Measurements from ENCODE around the gene ADARB2. TPM values are rescaled to one million over a fixed set of nuclear protein-coding genes. Genes with fewer than 3 reads are reported as not detected.

ADARB2 gene
- total RNA-seq, 6 experiments from 2014 or later, result not detected

DNA sequence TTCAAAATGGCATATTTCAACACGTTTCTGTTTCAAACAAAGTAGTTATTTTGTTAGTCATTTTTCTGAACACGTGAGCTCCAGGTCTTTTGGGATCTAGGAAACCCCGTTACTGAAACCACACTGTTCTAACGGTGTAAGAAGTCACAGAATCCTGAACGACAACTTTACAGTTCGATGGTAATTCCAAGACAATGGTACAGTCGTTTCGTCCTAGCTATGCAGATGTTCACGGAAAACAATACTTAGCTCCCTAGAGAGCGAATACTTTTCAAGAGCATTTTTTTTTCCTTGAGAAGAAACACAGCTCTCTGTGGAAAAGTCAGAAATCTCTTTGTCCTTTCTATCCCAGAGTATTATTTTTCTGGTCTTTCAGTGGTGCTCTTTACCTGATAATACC is 254.1 kb downstream of the ADARB2 start:
- no peak for DNase-seq
- peaks cover 3% of the 10 kb centered on the region for H3K36me3 Mint-ChIP-seq (ENCODE audit: low read depth)
- no peaks in the 10 kb centered on the region for H3K4me1 Mint-ChIP-seq (ENCODE audit: low read depth)
- TF ChIP-seq, protein P1, sequence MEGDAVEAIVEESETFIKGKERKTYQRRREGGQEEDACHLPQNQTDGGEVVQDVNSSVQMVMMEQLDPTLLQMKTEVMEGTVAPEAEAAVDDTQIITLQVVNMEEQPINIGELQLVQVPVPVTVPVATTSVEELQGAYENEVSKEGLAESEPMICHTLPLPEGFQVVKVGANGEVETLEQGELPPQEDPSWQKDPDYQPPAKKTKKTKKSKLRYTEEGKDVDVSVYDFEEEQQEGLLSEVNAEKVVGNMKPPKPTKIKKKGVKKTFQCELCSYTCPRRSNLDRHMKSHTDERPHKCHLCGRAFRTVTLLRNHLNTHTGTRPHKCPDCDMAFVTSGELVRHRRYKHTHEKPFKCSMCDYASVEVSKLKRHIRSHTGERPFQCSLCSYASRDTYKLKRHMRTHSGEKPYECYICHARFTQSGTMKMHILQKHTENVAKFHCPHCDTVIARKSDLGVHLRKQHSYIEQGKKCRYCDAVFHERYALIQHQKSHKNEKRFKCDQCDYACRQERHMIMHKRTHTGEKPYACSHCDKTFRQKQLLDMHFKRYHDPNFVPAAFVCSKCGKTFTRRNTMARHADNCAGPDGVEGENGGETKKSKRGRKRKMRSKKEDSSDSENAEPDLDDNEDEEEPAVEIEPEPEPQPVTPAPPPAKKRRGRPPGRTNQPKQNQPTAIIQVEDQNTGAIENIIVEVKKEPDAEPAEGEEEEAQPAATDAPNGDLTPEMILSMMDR (IDR thresholded peaks at IDR 0.05), result no peak
- no peak overlapping the region for H3K4me3 Mint-ChIP-seq
- H3K9me3 Mint-ChIP-seq, result peaks cover 45% of the 10 kb centered on the region
- no peaks in the 10 kb centered on the region for H3K27me3 Mint-ChIP-seq (ENCODE audit: insufficient read depth)
- H3K27ac Mint-ChIP-seq, result no peak overlapping the region

DNA sequence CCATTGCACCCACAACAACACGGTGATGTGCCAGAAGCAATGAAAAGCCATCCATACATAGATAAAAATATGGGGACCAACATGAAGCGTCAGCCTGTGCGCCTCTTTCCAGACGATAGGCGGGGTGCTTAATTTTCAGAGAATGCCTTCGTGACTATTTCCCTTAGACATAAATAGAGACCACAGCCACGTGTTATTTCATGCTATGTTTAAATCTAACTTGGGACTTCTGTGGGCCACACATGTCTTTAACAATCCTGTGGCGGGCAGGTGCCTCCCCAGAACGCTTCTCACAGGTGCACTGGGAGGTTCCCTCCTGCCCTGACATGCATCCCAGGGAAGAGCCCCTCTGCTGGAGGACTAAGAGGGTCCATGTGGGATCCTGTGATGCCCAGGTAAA is 259.7 kb downstream of the ADARB2 start:
- peaks cover 14% of the 10 kb centered on the region for H3K36me3 Mint-ChIP-seq (ENCODE audit: low read depth)
- TF ChIP-seq, protein P1 (IDR thresholded peaks at IDR 0.05), result no peak
- no peak overlapping the region for H3K4me3 Mint-ChIP-seq
- peaks cover 63% of the 10 kb centered on the region for H3K9me3 Mint-ChIP-seq
- H3K27ac Mint-ChIP-seq, result no peak overlapping the region
- no peaks in the 10 kb centered on the region for H3K4me1 Mint-ChIP-seq (ENCODE audit: low read depth)
- H3K27me3 Mint-ChIP-seq (ENCODE audit: insufficient read depth), result peaks cover 5% of the 10 kb centered on the region
- DNase-seq, result no peak

DNA sequence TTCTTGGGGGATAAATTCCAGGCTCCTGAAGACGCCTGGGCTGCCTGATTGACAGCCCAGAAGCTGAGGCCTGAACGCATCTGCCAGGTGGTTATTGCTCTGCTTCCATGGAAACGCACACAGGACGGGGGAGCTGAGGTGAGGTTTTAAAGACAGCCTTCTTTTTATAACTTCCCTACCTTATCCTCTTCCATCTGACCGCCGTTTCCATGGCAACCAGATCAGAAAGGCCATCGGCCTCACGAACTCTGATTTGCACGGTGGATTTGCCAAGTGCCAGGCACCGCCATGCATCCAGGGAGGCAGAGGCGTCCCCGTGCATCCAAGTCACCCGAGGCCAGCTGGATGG is 260.9 kb downstream of the ADARB2 start:
- H3K4me1 Mint-ChIP-seq (ENCODE audit: low read depth), result no peaks in the 10 kb centered on the region
- H3K9me3 Mint-ChIP-seq, result peaks cover 74% of the 10 kb centered on the region
- peaks cover 14% of the 10 kb centered on the region for H3K36me3 Mint-ChIP-seq (ENCODE audit: low read depth)
- H3K27me3 Mint-ChIP-seq (ENCODE audit: insufficient read depth), result peaks cover 5% of the 10 kb centered on the region
- no peak for DNase-seq
- TF ChIP-seq, protein P1 (IDR thresholded peaks at IDR 0.05), result no peak
- no peak overlapping the region for H3K27ac Mint-ChIP-seq
- no peak overlapping the region for H3K4me3 Mint-ChIP-seq

DNA sequence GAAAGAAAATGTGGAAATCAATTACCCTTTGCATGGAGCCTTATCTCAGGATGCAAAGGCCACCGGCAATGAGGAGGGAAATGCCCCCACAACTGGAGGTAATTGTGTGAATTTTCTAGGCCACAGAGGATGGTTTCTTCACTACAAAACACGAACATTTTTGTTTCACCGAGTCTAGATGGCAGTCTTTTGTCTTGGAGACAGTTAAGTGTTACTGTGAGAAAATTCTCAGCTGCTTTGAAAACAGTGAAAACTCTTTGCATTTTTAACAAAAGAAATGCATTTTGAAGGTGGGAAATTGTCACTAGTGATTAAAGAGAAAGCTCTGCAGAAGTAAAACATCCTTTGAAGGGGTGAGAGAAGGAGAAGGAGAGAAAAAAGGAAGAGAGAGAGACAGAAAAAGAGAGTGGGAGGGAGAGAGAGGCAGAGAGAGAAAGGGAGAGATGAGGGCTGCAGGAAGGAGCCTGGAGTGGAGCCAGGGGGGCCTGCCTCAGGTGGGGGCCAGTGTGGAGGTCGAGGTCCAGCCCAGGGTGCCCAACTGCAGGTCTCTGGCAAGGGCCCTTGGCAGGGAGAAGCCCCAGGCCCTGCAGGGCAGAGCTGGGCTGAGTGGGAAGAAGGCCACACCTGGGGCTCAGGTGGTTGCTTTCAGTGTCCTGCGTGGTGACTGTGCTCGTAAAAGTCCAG is 261.4 kb downstream of the ADARB2 start:
- peaks cover 5% of the 10 kb centered on the region for H3K27me3 Mint-ChIP-seq (ENCODE audit: insufficient read depth)
- no peaks in the 10 kb centered on the region for H3K4me1 Mint-ChIP-seq (ENCODE audit: low read depth)
- peaks cover 74% of the 10 kb centered on the region for H3K9me3 Mint-ChIP-seq
- H3K27ac Mint-ChIP-seq, result no peak overlapping the region
- no peak overlapping the region for H3K4me3 Mint-ChIP-seq
- peaks cover 14% of the 10 kb centered on the region for H3K36me3 Mint-ChIP-seq (ENCODE audit: low read depth)
- TF ChIP-seq, protein P1 (IDR thresholded peaks at IDR 0.05), result no peak
- DNase-seq, result no peak

DNA sequence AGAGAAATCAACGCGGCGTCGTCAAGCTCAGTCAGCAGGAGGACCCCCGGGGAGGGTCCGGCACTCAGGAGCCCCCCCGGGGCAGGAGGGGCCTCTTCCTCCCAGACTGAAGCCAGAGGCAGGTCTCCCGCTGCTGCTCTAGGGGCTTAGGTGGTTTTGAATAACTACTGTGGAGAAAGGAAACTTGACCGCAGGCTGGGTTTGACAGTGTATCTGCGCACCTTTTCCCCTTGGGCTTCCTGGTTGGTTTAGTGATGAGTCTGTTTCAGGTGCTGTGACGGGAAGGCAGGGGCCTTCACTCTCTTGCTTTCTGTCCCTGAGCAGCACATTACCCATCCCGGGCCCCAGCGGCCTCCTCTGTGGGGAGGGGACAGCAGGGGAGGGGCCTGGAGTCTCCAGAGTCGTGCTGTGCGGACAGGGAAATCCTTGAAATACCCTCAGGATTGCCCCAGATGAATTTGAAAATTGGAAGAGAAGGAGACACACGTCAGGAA is 262.2 kb downstream of the ADARB2 start:
- TF ChIP-seq, protein P1 (IDR thresholded peaks at IDR 0.05), result no peak

More for the DNA sequence above, 262.2 kb downstream of the ADARB2 start:
- H3K4me1 Mint-ChIP-seq (ENCODE audit: low read depth), result no peaks in the 10 kb centered on the region
- no peak overlapping the region for H3K27ac Mint-ChIP-seq
- peaks cover 14% of the 10 kb centered on the region for H3K36me3 Mint-ChIP-seq (ENCODE audit: low read depth)
- H3K27me3 Mint-ChIP-seq (ENCODE audit: insufficient read depth), result peaks cover 5% of the 10 kb centered on the region
- peaks cover 79% of the 10 kb centered on the region for H3K9me3 Mint-ChIP-seq
- H3K4me3 Mint-ChIP-seq, result no peak overlapping the region
- no peak for DNase-seq

All from HFFc6 (cell line).